PFSK-1 (cell line): ENCODE results near the gene SRRM2.

ENCODE experiments used
- FOXP2 ChIP-seq: optimal IDR thresholded peaks from 2 replicates; pipeline ENCODE3; 2011; ENCODE audit warnings: borderline replicate concordance, control low read depth, inconsistent platforms; ENCODE audit not compliant: insufficient read depth; ENCODE audit errors: extremely low read length, extremely low read depth
- POLR2AphosphoS5 ChIP-seq: IDR thresholded peaks from 2 replicates; pipeline ENCODE4 v1.6.1; 2012; ENCODE audit warnings: low read depth, mild to moderate bottlenecking, control low read depth, low read length, moderate library complexity
- REST ChIP-seq, 2 experiments: IDR thresholded peaks; 2 replicates each; pipeline versions ENCODE4 v1.6.1 to v1.8.0; 2011 to 2012; ENCODE audit warnings: low read depth in 2 of 2, low read length in 2 of 2, control low read depth in 1 of 2, inconsistent platforms in 1 of 2, mild to moderate bottlenecking in 1 of 2, moderate library complexity in 1 of 2; ENCODE audit not compliant: insufficient read depth in 1 of 2
- SIN3A ChIP-seq: IDR thresholded peaks from 2 replicates; pipeline ENCODE4 v1.6.1; 2012; ENCODE audit warnings: mild to moderate bottlenecking, low read length, moderate library complexity, borderline replicate concordance; ENCODE audit not compliant: insufficient read depth
- TAF1 ChIP-seq: IDR thresholded peaks from 2 replicates; pipeline ENCODE4 v1.6.1; 2012; ENCODE audit warnings: low read length, control low read depth, borderline replicate concordance; ENCODE audit not compliant: insufficient read depth

SRRM2 gene

DNA sequence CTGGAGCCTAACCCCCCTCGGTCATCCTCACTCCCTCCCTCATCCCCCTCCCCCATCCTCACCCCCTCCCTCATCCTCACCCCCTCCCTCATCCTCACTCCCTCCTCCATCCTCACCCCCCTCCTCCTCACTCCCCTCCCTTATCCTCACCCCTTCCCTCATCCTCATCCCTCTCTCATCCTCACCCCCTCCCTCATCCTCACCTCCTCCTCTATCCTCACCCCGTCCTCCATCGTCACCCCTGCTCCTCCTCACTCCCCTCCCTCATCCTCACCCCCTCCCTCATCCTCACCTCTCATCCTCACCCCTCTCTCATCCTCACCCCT is 34.4 kb downstream of the SRRM2 start:
- TF ChIP-seq POLR2AphosphoS5 (no peak), FOXP2 (no peak), REST (IDR thresholded peaks at IDR 0.05; ENCODE audit: insufficient read depth in 1 of 2, low read depth in 2 of 2, low read length in 2 of 2) (no peak), TAF1 (no peak), SIN3A (no peak)

GRCh38 chr16:2787406-2787805 is 35.0 kb downstream of the SRRM2 start, which contains the start of gene PRSS33:
TSS of gene PRSS33 (minus strand) at chr16:2787560. CDS start at chr16:2786547, 1,013 bp downstream.
- TF ChIP-seq FOXP2 (no peak), POLR2AphosphoS5 (no peak), TAF1 (no peak), REST (IDR thresholded peaks at IDR 0.05; ENCODE audit: insufficient read depth in 1 of 2, low read depth in 2 of 2, low read length in 2 of 2) (no peak), SIN3A (no peak)

- TF ChIP-seq TAF1 (no peak), SIN3A (no peak), POLR2AphosphoS5 (no peak), FOXP2 (no peak), REST (IDR thresholded peaks at IDR 0.05; ENCODE audit: insufficient read depth in 1 of 2, low read depth in 2 of 2, low read length in 2 of 2) (no peak)
Measured at GRCh38 chr16:2787961-2788360, 35.5 kb downstream of the SRRM2 start.

- no peak for TF ChIP-seq FOXP2
Measured at GRCh38 chr16:2790631-2791030, 38.2 kb downstream of the SRRM2 start.

DNA sequence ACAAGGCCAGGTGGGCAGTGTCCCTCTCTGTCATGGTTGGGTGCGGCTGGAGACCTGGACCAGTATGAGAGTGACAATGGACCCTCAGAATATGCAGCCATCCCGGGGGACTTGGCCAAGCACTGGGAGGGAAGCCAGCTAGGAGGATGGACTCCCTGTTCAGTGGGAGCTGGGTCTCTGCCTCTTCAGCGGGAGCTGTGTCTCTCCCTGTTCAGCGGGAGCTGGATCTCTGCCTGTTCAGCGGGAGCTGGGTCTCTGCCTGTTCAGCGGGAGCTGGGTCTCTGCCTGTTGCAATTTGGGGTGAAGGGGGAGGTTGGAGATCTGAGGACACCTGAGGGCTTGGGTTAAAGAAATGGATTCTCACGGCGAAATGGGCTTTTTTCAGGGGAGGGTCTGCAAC is 38.7 kb downstream of the SRRM2 start:
- TF ChIP-seq REST (IDR thresholded peaks at IDR 0.05; ENCODE audit: insufficient read depth in 1 of 2, low read depth in 2 of 2, low read length in 2 of 2) = no peak
- TF ChIP-seq FOXP2 = no peak
- no peak for TF ChIP-seq POLR2AphosphoS5
- TF ChIP-seq TAF1 = no peak
- TF ChIP-seq SIN3A = no peak

GRCh38 chr16:2792940-2793339 is 40.5 kb downstream of the SRRM2 start:
- TF ChIP-seq FOXP2 = no peak
- TF ChIP-seq SIN3A = no peak
- no peak for TF ChIP-seq POLR2AphosphoS5
- TF ChIP-seq TAF1 = no peak
- TF ChIP-seq REST (IDR thresholded peaks at IDR 0.05; ENCODE audit: insufficient read depth in 1 of 2, low read depth in 2 of 2, low read length in 2 of 2) = no peak
